Right ventricle myocardium superior (tissue), 1 donor: Measurements from ENCODE around the gene PHACTR1. TPM values are rescaled to one million over a fixed set of nuclear protein-coding genes. Genes with fewer than 3 reads are reported as not detected.

ENCODE experiments used
- ATAC-seq: fragments of 200-7000 bp; cut with Tn5 transposase; one replicate; pipeline ENCODE4 v1.9.1; 2020; ENCODE audit warnings: mild to moderate bottlenecking; ENCODE audit not compliant: poor library complexity
- DNase-seq: peaks from one replicate; pipeline ENCODE4 v3.0.0-alpha.2; 2020
- intact Hi-C: fragments of 100-400 bp; cut with DNase I; formaldehyde crosslinking; loops from one replicate; pipeline ENCODE4 v1.11.2; 2022
- total RNA-seq: library from RNA; stranded (reverse); fragmentation: NEBNext Ultra II Directional; extraction: Animal tissue kit (Norgen Biotek cat#: 25700); gene quantifications from one replicate; pipeline ENCODE4 v1.2.1, GENCODE V29; 2021
- donor health status: DM: no; HTN: yes; CAD: no; lungs with severe emphysema.

PHACTR1 gene
- total RNA-seq, 1 donor from 2014 or later: 114 TPM

DNA sequence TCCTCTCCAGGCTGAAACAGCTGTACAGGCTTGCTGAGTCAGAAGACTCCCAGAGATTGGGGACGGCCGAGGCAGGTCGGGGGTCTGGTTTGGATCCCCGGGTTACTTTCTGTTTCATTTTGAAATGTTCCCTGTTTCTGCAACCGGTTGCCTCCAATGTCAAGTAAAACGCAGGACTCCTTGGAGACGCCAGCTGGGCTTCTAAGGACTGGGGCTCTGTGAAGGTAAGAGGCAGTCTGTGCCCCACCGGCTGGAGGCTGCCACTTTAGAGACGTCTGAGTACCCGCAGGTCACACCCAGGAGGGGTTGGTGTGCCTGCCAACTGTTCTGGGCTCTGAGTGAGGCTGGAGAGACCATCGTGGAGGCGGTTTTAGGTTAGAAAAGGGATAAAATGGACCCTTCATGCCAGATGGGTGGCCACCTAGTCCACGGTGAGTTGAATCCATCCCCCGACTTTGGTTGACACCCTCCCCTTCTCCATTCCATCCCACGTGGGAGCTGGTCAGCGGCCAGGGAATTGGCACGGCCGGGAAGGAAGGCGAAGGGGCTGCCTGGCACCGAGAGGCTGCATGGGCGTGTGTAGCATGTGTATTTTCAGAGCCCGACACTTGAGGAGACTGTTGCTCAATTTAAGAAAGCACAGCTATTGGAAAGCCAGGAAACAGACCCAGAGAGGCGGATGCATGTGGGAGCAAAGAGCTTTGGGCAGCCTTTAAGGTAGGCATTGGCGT lies 240.9 kb downstream of the PHACTR1 start:
- DNase-seq (peak; percentile 85), ATAC-seq (peak; percentile 81)
- intact Hi-C loops: no loop called here

DNA sequence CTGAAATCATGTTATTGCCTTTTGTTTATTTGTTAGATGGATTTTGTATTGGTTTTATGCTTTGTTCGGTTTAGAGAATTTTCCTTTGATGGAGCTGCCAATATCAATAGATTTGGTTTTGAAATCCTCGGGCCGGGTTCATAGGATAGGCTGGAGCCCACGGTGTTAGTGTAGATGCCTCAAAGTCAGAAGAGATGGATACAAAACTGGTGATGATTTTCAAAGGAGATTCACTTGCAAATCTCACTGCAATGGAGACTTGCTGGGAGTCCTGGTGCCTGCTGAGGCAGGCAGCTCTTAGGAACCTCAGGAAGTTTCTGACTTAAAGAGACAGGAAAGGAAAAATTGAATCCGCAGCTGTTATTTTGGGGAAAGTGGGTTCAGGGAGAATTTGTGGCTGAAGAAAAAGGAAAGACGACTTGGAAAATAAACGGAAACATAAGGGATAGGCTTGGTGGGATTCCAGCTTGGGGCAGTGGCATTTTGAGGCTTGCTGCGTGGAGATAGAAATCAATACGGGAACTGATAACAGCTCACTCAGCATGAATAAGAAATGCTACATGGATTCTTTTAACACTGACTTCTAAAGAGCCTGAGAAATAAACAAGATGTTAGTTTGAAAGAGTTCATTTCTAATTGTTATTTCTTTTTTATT lies 241.6 kb downstream of the PHACTR1 start:
- intact Hi-C loops: no loop called here
- DNase-seq: no peak
- ATAC-seq: peak; percentile 13

DNA sequence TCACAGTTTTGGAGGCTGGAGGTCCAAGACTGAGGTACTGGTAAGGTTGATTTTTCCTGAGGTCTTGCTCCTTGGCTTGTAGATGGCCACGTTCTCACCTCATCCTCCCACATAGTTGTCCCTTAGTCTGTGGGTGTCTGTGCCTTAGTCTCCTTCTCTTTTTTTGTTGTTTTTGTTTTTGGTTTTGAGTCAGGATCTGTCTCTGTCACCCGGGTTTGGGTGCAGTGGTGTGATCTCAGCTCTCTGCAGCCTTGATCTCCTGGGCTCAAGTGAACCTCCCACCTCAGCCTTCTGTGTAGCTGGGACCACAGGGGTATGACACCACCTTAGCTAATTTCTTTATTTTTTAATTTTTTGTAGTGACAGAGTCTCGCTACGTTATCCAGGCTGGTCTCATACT lies 245.2 kb downstream of the PHACTR1 start:
- intact Hi-C loops: no loop called here

DNA sequence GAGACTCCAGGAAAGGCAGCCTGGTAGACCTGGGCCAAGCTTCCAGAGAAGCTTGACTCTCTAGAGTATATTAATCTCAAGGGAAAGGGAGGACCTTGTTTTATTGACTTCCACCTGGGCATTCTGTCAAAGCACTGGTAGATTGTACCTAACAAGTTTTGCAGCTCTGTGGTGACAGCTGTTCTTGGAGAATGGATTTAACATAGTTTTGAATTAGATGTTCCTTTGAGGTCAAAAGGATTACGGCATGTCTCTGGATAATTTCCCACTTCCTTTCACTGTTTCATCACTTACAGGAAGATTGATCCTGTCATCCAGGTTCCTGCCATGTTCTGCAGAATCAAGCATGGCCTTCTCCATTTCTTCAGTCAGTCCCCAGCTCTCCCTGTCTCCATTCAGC lies 246.0 kb downstream of the PHACTR1 start:
- ATAC-seq (peak; percentile 61), DNase-seq (no peak)
- intact Hi-C loops: no loop called here

More for the DNA sequence above, 245.2 kb downstream of the PHACTR1 start:
- DNase-seq: no peak
- no peak for ATAC-seq

DNA sequence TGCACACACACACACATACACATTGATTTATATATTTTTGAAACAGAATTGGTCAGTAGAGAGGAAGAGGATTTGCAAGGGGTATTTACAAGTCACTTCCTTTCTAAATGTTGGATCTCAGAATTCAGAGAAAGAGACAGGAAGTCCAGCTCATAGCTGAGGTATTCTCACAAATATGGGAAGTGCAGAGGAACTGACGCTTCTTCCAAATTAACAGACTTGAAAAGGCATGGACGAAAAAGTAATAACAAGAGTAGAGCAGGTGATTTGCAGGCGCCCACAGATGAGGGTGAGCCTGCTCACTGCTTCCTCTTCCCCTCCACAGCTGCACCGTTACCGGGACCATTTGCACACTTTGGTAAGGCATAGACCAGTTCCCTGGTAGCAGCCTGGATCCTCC lies 246.4 kb downstream of the PHACTR1 start:
- DNase-seq (no peak), ATAC-seq (no peak)
- intact Hi-C loops: no loop called here

DNA sequence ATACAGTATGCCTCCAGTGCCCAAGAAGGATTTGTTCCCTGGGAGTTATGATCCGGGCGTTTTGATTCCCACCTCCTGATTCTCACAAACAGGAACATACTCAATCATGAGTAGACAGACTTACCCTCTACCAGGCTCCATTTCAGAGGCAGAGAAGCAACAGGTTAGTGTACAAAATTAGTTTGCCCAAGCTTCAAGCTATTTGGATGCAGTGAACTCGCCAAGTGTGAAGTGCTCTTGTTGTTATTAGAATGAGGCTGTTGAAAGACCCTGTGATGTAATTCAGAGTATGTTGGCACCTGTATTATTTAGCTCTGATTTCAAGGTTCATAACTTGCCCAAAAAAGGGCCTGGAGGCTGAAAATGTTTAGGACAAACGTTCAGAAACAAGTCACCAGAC lies 247.0 kb downstream of the PHACTR1 start:
- DNase-seq: no peak
- ATAC-seq: peak; percentile 76

DNA sequence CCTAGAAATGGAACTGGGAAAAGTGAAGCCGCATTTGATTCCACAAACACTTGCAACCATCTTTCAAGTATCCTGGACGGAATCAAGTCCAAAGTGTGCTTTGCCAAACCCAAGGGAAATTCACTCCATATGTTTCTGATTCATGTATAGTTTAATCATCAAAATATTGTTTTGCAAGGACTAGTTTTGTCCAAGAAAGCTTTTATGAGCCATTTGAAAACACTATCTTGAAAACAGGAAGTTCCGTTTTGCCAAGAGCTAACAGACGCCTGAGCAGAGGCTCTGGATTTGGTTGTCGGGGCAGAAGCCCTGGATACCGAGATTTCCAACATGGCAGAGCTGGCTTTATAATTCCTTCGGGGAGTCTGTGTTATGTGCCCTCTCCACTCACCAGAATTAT lies 251.1 kb downstream of the PHACTR1 start:
- DNase-seq (no peak), ATAC-seq (no peak)
- intact Hi-C loops: no loop called here

More for the DNA sequence above, 247.0 kb downstream of the PHACTR1 start:
- intact Hi-C loops: no loop called here

DNA sequence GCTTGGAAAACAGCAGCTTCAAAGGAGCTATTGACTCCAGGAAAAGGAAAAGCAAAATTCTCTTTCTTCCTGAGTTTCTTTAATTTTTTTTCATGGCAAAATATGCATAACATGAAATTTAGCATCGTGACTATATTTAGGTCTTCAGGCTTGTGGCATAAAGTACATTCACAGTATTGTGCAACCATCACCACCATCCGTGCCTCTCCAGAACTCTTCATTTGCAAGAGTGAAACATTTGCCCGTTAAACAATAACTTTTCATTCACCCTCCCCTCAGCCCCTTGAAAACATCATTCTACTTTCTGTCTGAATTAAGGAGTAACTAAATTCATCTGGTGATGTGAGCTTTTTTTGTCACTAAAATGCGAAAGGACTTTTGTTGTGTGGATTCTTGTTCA lies 251.7 kb downstream of the PHACTR1 start:
- ATAC-seq: no peak
- DNase-seq: no peak
- intact Hi-C loops: no loop called here

DNA sequence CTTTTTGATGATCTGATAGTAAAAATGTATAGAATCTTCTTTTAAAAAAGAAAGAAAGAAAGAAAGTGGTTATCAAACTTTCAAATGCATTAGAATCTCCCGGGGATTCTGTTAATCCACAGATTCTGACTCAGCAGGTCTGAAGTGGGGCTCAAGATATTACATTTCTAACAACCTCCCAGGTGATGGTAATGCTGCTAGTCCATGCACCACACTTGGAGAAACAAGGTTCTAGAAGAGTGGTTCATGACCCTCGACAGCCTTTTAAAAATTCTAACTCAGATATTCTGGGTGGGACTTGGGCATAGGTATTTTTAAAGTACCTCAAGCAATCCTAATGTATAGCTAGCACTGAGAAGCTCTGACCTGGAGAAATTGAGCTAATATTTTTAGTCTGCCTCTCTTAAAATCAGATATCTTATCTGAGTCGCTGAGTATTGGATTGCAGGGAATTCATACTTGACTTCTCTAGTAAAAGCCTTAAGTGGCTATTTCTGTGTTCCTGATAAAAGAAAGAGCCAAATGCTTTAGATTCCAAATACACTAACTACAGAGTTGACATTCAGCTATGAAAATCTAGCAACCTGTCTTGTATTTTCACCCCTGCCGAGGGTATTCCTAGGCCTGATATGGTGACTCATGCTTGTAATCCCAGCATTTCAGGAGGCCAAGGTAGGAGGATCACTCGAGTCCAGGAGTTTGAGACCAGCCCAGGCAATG lies 252.4 kb downstream of the PHACTR1 start:
- ATAC-seq (peak; percentile 19), DNase-seq (no peak)
- intact Hi-C loops: no loop called here

DNA sequence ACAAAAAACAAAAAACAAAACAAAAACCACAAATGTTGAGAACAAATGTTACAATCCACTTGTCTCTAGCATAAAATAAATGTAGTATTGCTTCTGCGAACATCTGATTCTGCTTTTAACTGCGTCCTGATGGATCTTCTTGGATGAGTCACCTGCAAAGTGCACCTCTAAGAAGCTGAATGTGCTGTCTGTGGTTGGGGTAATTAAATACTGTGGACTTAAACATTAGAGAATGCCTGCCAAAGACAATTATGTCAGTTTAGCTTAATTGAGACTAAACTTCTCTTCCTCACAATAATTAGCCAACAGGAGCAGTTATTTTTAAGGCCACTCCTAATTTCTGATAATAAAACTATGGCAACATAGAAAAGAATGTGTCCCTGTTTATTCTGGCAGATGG lies 253.4 kb downstream of the PHACTR1 start:
- no peak for ATAC-seq
- intact Hi-C loops: no loop called here
- DNase-seq: no peak

DNA sequence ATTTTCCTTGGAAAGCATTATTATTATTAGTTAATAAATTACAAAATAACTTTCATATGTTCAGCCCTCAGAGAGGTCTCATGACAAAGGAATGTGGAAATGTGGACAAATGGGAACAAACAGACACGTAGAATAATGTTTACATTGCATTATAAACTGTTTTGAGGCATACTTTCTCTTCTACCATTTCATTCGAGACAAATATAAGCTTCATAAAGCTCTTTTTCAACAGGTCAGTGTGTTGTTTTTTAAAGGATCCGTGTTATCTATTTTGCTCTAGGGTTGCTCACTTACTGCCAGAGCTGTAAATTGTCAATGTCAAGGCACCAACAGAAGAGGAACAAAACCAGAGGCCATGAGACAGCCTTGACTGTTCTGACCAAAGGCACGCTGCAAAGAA lies 256.8 kb downstream of the PHACTR1 start:
- intact Hi-C loops: no loop called here
- peak; percentile 83 for ATAC-seq
- DNase-seq: no peak

DNA sequence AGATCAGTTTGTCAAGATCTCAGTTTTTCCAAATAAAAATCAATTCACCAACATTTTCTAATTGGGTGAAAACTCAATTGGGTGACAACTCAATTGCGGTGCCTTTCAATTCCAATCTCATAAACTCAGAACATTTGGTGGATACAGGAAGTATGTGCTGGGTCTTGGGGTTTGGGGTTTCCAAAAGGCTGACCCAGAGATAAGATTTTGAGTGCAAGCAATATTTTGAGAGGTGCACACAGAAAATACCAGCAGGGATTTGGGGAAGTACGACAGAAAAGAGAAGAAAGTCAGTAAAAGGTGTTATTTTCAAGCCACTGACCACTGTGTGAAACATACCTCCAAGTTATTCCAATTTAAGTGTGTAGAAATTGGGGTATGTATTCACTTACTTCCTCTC lies 258.0 kb downstream of the PHACTR1 start:
- intact Hi-C loops: no loop called here
- DNase-seq: no peak
- ATAC-seq: no peak

DNA sequence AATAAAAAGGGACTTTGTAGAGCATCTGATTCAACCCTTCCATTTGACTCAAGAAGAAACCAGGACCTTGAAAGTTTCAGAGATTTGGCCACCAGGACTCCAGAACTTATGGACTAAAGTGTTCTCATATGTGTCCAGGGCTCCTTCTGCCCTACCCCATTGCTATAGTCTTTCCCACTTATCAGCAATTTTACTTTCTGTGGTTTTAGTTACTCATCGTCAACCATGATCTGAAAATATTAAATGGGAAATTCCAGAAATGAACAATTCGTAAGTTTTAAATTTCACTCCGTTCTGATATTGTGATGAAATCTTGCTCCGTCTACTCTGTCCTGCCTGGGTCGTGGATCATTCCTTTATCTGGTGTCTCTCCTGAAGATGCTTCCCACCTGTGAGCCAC lies 259.8 kb downstream of the PHACTR1 start:
- DNase-seq (no peak), ATAC-seq (no peak)
- intact Hi-C loops: no loop called here

DNA sequence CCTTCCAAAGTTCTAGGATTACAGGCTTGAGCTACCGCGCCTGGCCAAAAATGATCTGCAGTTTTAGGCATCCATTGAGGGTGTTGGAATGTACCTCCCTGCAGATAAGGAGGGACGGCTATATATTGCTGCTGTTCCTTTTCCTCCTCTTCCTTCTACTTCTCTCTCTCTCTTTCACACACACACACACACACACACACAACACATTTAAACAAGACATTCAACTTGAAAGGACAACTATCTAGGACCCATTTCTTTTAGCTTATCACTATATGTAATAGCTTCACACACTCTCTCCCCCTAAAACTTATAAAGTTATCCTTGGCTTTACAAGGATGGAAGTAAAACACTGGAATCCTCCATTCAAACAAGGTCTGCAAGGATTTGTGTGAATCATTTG lies 260.6 kb downstream of the PHACTR1 start:
- ATAC-seq (no peak), DNase-seq (no peak)
- intact Hi-C loops: no loop called here

DNA sequence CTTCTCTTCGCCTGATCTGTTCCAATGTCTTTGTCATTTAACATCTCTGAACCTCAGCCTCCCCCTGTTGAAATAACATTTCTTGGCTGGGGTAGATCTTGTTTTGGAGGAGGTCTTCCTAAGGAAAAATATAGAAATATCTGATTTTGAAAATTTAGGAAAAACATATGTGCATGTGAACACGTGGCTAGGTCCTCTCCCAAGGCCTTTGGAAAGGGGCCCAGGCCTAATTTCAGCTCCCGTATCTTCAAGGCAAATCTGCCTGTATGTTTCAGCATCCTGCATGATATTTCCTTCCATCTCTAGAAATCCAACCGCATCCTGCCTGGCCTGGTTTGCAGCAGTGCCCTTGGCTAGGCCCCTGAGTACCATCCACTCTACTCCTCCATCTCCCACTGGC lies 261.2 kb downstream of the PHACTR1 start:
- intact Hi-C loops: no loop called here
- ATAC-seq: no peak
- no peak for DNase-seq

DNA sequence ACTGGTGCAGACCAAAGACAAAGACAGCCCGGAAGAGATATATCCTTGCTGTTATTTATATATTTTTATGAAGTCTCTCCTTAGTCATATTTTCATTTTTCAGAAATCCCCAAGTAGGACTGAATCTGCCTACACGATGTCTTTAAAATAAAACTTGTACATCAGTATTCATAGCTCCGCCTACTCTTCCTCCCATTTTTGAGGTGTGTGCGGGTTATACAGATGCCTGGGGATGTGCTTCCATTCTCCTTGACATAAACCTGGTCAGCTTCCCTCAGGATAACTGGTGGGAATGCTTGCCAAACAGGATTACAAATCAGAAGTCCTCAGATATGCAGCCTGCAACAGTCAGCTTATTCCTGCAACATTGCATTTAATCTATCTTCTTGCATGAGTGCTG lies 264.2 kb downstream of the PHACTR1 start:
- no peak for DNase-seq
- no peak for ATAC-seq
- intact Hi-C loops: no loop called here

DNA sequence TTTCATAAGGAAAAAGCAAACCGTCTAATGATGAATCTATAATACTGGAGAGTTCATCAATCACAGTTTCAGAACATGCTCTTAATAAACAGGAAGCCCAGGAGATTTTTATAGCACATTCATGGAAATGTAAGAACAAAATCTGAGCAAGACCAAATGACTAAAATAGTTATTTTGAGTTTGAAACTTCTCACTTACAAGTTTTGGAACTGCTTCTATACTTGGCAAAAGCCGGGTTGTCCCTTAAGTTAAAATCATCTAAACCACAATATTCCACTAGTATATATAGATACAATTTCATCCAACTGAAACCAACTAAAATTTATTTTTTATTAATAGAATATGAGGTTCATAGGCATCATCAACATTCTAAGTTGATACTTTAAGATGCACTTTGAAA lies 268.2 kb downstream of the PHACTR1 start:
- intact Hi-C loops: no loop called here
- ATAC-seq: no peak
- no peak for DNase-seq

DNA sequence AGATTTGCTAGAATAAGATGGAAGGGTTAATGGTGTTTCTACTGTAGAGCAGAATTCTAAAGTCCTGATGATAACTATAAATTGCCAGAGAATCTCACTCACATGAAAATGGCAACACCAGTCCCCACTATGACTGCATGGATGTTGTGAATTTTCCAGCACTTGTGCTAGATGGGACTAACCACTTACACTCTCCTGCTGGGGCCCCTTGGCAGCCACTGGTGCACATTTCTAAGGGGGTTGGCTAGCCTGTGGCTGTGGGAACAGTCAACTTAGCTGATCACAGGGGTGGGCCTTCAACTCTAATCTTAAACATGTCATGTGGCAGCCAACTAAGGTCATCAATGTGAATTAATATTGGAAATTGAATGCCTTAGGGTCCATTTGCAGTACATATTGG lies 271.2 kb downstream of the PHACTR1 start:
- intact Hi-C loops: no loop called here
- DNase-seq: no peak
- ATAC-seq: peak; percentile 44

DNA sequence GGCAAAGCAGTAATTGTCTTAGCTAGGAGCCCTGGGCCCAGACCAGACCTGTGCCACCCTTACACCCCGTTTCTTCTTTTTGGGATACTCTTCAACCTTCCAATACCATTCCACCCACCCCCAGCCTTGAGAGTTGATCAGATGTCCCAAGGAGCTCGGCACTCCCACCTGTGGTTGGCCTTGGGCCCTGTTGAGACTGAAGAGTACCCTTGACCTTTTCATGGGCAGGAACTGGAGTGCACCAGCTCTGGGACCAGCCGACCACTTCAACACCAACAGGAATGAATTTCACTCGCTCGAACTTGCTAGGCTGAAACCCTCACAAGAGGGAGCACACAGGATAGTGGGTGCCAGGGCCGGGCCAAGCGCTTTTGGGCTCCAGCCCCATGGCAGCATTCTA lies 273.6 kb downstream of the PHACTR1 start:
- intact Hi-C loops: no loop called here
- ATAC-seq (no peak), DNase-seq (no peak)

DNA sequence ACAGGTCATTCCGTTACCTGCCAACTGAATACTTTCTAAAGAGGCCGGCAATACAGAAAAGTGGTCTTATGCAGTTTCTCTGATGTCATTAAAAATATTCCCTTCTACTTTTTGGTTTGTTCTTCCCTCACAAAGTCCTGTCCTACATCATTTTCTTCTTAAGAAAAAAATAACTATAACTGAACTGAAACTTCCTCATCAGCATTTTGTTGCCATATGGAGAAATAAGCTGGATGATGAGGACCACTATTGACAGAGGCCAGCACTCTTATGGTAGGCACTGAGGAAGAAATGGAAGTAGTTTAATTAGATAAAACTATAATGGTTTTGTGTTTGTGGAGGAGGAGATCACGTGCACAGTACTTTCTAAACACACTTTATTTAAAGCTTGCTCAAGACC lies 274.9 kb downstream of the PHACTR1 start:
- ATAC-seq (no peak), DNase-seq (no peak)
- intact Hi-C loops: no loop called here
